DOHH2 (cell line): Measurements from ENCODE around the gene CENPK.
"Not testable (repeated sequence)": the region's sequence is repeated elsewhere in the genome, so short reads cannot be mapped to it uniquely, and the experiment has no call there.

Source experiments
- CTCF ChIP-seq: fragments of 200-600 bp; sonication (generic); IDR thresholded peaks from one replicate; pipeline ENCODE4 v1.5.1; 2014; ENCODE audit warnings: antibody characterized with exemption, mild to moderate bottlenecking, low read depth, low read length; ENCODE audit not compliant: poor library complexity, severe bottlenecking
- EZH2phosphoT487 ChIP-seq: fragments of 200-600 bp; sonication (generic); IDR thresholded peaks from 2 replicates; pipeline ENCODE4 v1.6.1; 2017; ENCODE audit warnings: borderline replicate concordance, mild to moderate bottlenecking, antibody characterized with exemption, low read length, moderate library complexity, mixed read lengths

DNA sequence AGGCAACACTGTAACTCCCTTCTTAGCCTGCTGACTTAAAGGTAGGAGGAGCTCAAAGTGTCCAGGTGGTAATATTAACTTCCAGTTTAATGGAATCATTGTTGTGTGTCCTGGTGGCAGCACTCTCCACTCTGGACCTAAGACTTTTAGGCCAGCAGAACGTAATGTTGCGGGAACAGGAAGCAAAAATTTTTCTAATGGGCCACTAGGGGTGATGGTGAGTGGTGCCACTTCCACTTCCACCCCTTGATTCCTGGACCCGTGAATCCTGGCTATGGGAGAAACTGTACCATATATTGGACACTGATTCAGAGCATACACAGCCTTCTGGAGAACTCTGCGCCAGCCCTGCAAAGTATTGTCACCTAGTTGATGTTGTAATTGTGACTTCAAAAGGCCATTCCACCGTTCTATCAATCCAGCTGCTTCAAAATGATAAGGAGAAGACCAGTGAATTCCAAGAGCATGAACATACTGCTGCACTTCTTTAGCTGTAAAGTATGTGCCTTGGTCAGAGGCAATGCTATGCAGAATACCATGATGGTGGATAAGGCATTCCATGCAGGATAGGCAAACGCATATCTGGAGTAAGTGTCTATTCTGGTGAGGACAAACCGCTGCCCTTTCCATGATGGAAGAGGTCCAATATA lies 74.8 kb downstream of the CENPK start:
- TF ChIP-seq CTCF, result peak; percentile 28
- TF ChIP-seq EZH2phosphoT487, result not testable (repeated sequence)
